SK-N-SH (cell line): ENCODE measurements around the gene TUBGCP3. TPM values are rescaled to one million over a fixed set of nuclear protein-coding genes. Genes with fewer than 3 reads are reported as not detected.

Source experiments
- CTCF ChIA-PET: fragments of 300-600, 350-600 bp; formaldehyde crosslinking; extraction: SDS; loops from one replicate; lab custom pipeline; 2021; lab: Yijun Ruan, JAX
- POLR2A ChIA-PET: fragments of 350-600 bp; sonication (Branson Sonifier 250); formaldehyde crosslinking; extraction: SDS; loops from one replicate; lab custom pipeline; 2020; ENCODE audit warnings: antibody characterized with exemption, inconsistent platforms; lab: Yijun Ruan, JAX
- DNase-seq: peaks from one replicate; pipeline ENCODE4 v3.0.0; 2012
- H2AFZ ChIP-seq: fragments of 200-600 bp; sonication (generic); 2 replicates; pipeline ENCODE4 v1.8.1; 2016; ENCODE audit warnings: antibody characterized with exemption, mild to moderate bottlenecking, low read depth
- H3F3A ChIP-seq: fragments of 200-600 bp; sonication (generic); replicated peaks from 2 replicates; pipeline ENCODE3; 2016; ENCODE audit warnings: antibody characterized with exemption, mild to moderate bottlenecking; ENCODE audit not compliant: insufficient read depth
- H3K27ac ChIP-seq, 2 experiments: fragments of 200-500 bp in 1 of 2; fragments of 200-600 bp in 1 of 2; sonication (Bioruptor generic) in 1 of 2; sonication (generic), shearing (Covaris generic) in 1 of 2; 2 replicates each; pipeline versions ENCODE4 v1.5.1 to v1.6.1; 2014 to 2016; ENCODE audit warnings: low read depth in 2 of 2, inconsistent platforms in 1 of 2, low read length in 1 of 2, mild to moderate bottlenecking in 1 of 2, mixed read lengths in 1 of 2
- H3K27me3 ChIP-seq: fragments of 200-600 bp; sonication (generic), shearing (Covaris generic); 2 replicates; pipeline ENCODE4 v1.6.1; 2016; ENCODE audit warnings: mixed run types; ENCODE audit not compliant: insufficient read depth
- H3K36me3 ChIP-seq, 2 experiments: fragments of 200-500 bp in 1 of 2; fragments of 200-600 bp in 1 of 2; sonication (Bioruptor generic) in 1 of 2; sonication (generic) in 1 of 2; replicated peaks in 1 of 2; 2 replicates each; pipeline versions ENCODE3 to v1.5.1; 2014 to 2016; ENCODE audit warnings: low read length in 1 of 2, mild to moderate bottlenecking in 1 of 2; ENCODE audit not compliant: insufficient read depth in 2 of 2, control insufficient read depth in 1 of 2
- H3K4me1 ChIP-seq, 2 experiments: fragments of 200-500 bp in 1 of 2; fragments of 200-600 bp in 1 of 2; sonication (Bioruptor generic) in 1 of 2; sonication (generic), shearing (Covaris generic) in 1 of 2; 2 replicates each; pipeline versions ENCODE4 v1.5.1 to v1.6.1; 2014 to 2016; ENCODE audit warnings: low read depth in 1 of 2, low read length in 1 of 2, mixed run types in 1 of 2; ENCODE audit not compliant: insufficient read depth in 2 of 2, control insufficient read depth in 1 of 2
- H3K4me2 ChIP-seq: fragments of 200-600 bp; sonication (generic), shearing (Covaris generic); 2 replicates; pipeline ENCODE4 v1.6.1; 2017; ENCODE audit warnings: mixed run types
- H3K4me3 ChIP-seq, 2 experiments: fragments of 200-500 bp in 1 of 2; fragments of 200-600 bp in 1 of 2; sonication (Bioruptor generic) in 1 of 2; sonication (generic), shearing (Covaris generic) in 1 of 2; 2 replicates each; pipeline versions ENCODE4 v1.5.1 to v1.8.1; 2014 to 2016; ENCODE audit warnings: low read depth in 2 of 2, inconsistent platforms in 1 of 2, low read length in 1 of 2, mild to moderate bottlenecking in 1 of 2, mixed read lengths in 1 of 2, moderate library complexity in 1 of 2
- H3K79me2 ChIP-seq: fragments of 200-600 bp; sonication (generic); 2 replicates; pipeline ENCODE4 v1.8.1; 2017; ENCODE audit warnings: mild to moderate bottlenecking; ENCODE audit not compliant: insufficient read depth
- H3K9ac ChIP-seq: fragments of 200-600 bp; sonication (generic); 2 replicates; pipeline ENCODE4 v1.6.1; 2017; ENCODE audit warnings: mixed run types
- H3K9me2 ChIP-seq: fragments of 200-600 bp; sonication (generic); 2 replicates; pipeline ENCODE4 v1.6.1; 2017; ENCODE audit warnings: mixed run types
- H3K9me3 ChIP-seq: fragments of 200-600 bp; sonication (generic); 2 replicates; pipeline ENCODE4 v1.6.1; 2017; ENCODE audit warnings: mixed run types, mild to moderate bottlenecking, moderate library complexity
- H4K20me1 ChIP-seq: fragments of 200-600 bp; sonication (generic); 2 replicates; pipeline ENCODE4 v1.6.1; 2017; ENCODE audit warnings: mild to moderate bottlenecking, mixed run types; ENCODE audit not compliant: insufficient read depth
- FOSL2 ChIP-seq: IDR thresholded peaks from 2 replicates; pipeline ENCODE4 v1.4.0; 2012; ENCODE audit warnings: low read depth, mild to moderate bottlenecking, moderate library complexity, borderline replicate concordance
- FOXJ3 ChIP-seq: sonication (generic); formaldehyde crosslinking; IDR thresholded peaks from 2 replicates; pipeline ENCODE4 v1.5.1; 2020; ENCODE audit warnings: mild to moderate bottlenecking, missing genetic modification reagents
- JUND ChIP-seq: IDR thresholded peaks from 2 replicates; pipeline ENCODE4 v1.4.0; 2012
- NFIC ChIP-seq: IDR thresholded peaks from 2 replicates; pipeline ENCODE4 v1.4.0; 2012; ENCODE audit warnings: borderline replicate concordance
- NRF1 ChIP-seq: IDR thresholded peaks from 2 replicates; pipeline ENCODE4 v1.6.1; 2012; ENCODE audit warnings: low read depth, mild to moderate bottlenecking, low read length
- RAD21 ChIP-seq: IDR thresholded peaks from 2 replicates; pipeline ENCODE4 v1.6.1; 2012; ENCODE audit warnings: mild to moderate bottlenecking, low read length
- SMC3 ChIP-seq: IDR thresholded peaks from 2 replicates; pipeline ENCODE4 v1.6.1; 2012; ENCODE audit warnings: low read depth, low read length, improper control_type of control experiment
- TAF1 ChIP-seq: IDR thresholded peaks from 2 replicates; pipeline ENCODE4 v1.6.1; 2012; ENCODE audit warnings: low read depth, mild to moderate bottlenecking, low read length, moderate library complexity, borderline replicate concordance
- WGBS: methylation state at CpG from one replicate; pipeline ENCODE4 v1.1.6; 2017; ENCODE audit warnings: low lambda C conversion rate; 5-methylcytosine and 5-hydroxymethylcytosine counted together
- polyA plus RNA-seq, 3 experiments: library from polyadenylated mRNA; depleted of rRNA; stranded (reverse); fragments of >200 nt; gene quantifications; 2 replicates each; pipeline ENCODE4 v1.2.3, GENCODE V29; 2012
- TF ChIP-seq, protein P1 (sequence below): IDR thresholded peaks from 2 replicates; pipeline ENCODE4; 2012
- TF ChIP-seq, protein P2 (sequence below): fragments of 150-350 bp; IDR thresholded peaks from 2 replicates; pipeline ENCODE4 v1.6.1; 2017; ENCODE audit warnings: antibody characterized with exemption, low read length, low read depth, borderline replicate concordance
- TF ChIP-seq, protein P3 (sequence below): IDR thresholded peaks from 2 replicates; pipeline ENCODE4 v1.4.0; 2012; ENCODE audit warnings: low read depth
- TF ChIP-seq, protein P4 (sequence below): IDR thresholded peaks from 2 replicates; pipeline ENCODE4 v1.4.0; 2012; ENCODE audit warnings: low read depth, borderline replicate concordance
- TF ChIP-seq, protein P5 (sequence below): IDR thresholded peaks from 2 replicates; pipeline ENCODE4 v1.6.1; 2012; ENCODE audit warnings: mild to moderate bottlenecking, low read depth, low read length, moderate library complexity

TUBGCP3 gene
- polyA plus RNA-seq, 1 of the 3 experiments (the other 2 are of a cell fraction), result 16.8 TPM

DNA sequence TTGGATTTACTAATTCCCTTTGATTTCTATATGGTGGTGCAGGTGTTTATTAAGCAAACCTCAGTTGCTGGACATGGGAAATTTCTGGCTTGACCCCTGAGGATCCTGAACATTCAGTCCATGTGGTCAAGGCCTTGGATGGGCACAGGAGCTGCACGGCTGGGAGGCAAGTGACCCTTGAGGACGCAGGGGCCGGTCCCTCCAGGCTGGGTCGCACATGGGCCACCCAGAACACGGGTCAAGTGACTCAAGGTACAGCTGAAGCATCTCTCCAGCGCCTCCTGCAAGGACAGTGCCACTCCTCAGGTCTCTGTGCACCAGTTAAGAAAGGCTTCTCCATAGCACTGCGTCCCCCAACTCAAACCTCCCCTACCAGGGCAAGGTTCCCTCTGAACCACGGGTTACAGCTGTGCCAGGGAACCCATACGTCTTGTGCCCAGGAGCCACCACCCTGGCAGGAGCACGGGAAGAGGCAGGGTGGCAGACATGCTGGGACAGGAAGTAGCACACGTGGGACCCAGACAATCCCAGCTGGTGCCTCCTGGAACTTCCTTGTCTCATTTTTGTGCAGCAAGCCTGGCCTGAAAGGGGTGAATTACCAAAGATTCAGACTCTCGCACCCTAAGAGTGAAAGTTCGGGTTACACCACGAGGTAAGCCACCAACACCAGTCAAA is 118.7 kb downstream of the TUBGCP3 start:
- no peak for DNase-seq
- no peaks in the 10 kb centered on the region for H3K4me1 ChIP-seq
- no peaks in the 10 kb centered on the region for H3K27me3 ChIP-seq
- WGBS, result 42% methylated on average over 4 of the region's 14 CpGs
- H3K4me2 ChIP-seq, result no peak overlapping the region
- no peak overlapping the region for H2AFZ ChIP-seq
- no peaks in the 10 kb centered on the region for H3K9me3 ChIP-seq
- H3K4me3 ChIP-seq, result no peak overlapping the region
- H4K20me1 ChIP-seq, result no peaks in the 10 kb centered on the region
- H3K9me2 ChIP-seq, result no peaks in the 10 kb centered on the region
- POLR2A ChIA-PET, result no interaction called here
- H3K79me2 ChIP-seq, result no peaks in the 10 kb centered on the region
- H3K27ac ChIP-seq, result no peak overlapping the region
- TF ChIP-seq SMC3 (no peak), NRF1 (no peak), JUND (no peak), NFIC (no peak), TAF1 (no peak)
- TF ChIP-seq, protein P1, sequence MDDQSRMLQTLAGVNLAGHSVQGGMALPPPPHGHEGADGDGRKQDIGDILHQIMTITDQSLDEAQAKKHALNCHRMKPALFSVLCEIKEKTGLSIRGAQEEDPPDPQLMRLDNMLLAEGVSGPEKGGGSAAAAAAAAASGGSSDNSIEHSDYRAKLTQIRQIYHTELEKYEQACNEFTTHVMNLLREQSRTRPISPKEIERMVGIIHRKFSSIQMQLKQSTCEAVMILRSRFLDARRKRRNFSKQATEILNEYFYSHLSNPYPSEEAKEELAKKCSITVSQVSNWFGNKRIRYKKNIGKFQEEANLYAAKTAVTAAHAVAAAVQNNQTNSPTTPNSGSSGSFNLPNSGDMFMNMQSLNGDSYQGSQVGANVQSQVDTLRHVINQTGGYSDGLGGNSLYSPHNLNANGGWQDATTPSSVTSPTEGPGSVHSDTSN, result no peak
- TF ChIP-seq, protein P2, sequence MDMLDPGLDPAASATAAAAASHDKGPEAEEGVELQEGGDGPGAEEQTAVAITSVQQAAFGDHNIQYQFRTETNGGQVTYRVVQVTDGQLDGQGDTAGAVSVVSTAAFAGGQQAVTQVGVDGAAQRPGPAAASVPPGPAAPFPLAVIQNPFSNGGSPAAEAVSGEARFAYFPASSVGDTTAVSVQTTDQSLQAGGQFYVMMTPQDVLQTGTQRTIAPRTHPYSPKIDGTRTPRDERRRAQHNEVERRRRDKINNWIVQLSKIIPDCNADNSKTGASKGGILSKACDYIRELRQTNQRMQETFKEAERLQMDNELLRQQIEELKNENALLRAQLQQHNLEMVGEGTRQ, result no peak
- TF ChIP-seq, protein P3, sequence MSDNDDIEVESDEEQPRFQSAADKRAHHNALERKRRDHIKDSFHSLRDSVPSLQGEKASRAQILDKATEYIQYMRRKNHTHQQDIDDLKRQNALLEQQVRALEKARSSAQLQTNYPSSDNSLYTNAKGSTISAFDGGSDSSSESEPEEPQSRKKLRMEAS, result no peak
- TF ChIP-seq, protein P4, sequence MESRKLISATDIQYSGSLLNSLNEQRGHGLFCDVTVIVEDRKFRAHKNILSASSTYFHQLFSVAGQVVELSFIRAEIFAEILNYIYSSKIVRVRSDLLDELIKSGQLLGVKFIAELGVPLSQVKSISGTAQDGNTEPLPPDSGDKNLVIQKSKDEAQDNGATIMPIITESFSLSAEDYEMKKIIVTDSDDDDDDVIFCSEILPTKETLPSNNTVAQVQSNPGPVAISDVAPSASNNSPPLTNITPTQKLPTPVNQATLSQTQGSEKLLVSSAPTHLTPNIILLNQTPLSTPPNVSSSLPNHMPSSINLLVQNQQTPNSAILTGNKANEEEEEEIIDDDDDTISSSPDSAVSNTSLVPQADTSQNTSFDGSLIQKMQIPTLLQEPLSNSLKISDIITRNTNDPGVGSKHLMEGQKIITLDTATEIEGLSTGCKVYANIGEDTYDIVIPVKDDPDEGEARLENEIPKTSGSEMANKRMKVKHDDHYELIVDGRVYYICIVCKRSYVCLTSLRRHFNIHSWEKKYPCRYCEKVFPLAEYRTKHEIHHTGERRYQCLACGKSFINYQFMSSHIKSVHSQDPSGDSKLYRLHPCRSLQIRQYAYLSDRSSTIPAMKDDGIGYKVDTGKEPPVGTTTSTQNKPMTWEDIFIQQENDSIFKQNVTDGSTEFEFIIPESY, result no peak
- TF ChIP-seq, all 33 proteins: peak for 0
- Histone ChIP-seq H3F3A (no peaks in the 10 kb centered on the region), H3K36me3 (no peaks in the 10 kb centered on the region), H3K9ac (no peak overlapping the region)
- CTCF ChIA-PET, result interaction anchor here (0.9 to 1.3 kb wide), 2 partner anchors 25 to 409 kb away, joined by 3 to 12 read pairs; no protein-coding TSS in a partner anchor

DNA sequence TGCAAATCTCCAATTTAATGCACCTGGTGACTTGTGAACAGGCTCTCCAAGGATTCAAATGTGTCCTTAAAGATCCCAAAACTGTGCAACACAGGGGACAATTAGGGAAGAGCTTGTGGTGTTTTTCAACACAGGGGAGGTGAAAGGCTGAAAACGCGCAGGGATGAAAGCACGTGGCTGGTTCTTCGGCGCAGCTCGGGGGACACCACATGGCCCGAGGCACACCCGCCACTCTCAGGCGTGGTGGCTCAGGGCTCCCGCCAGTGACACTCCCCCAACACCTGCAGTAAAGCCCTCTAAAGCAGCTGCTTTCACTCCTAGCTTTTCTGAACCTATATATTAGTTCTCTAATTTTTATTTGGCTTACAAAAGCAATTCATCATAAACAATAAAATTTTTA is 119.9 kb downstream of the TUBGCP3 start:
- Histone ChIP-seq H3K4me1 (no peaks in the 10 kb centered on the region), H3K36me3 (no peaks in the 10 kb centered on the region), H3K4me2 (no peak overlapping the region), H3K27ac (no peak overlapping the region), H3K27me3 (no peaks in the 10 kb centered on the region), H2AFZ (no peak overlapping the region), H3K9me3 (no peaks in the 10 kb centered on the region), H3K79me2 (no peaks in the 10 kb centered on the region), H3F3A (no peaks in the 10 kb centered on the region), H3K9me2 (no peaks in the 10 kb centered on the region), H3K9ac (no peak overlapping the region), H4K20me1 (no peaks in the 10 kb centered on the region), H3K4me3 (no peak overlapping the region)
- no peak for TF ChIP-seq FOXJ3 (CRISPR knock-in tag)
- TF ChIP-seq FOSL2, result no peak
- no peak for TF ChIP-seq RAD21
- TF ChIP-seq, protein P5, sequence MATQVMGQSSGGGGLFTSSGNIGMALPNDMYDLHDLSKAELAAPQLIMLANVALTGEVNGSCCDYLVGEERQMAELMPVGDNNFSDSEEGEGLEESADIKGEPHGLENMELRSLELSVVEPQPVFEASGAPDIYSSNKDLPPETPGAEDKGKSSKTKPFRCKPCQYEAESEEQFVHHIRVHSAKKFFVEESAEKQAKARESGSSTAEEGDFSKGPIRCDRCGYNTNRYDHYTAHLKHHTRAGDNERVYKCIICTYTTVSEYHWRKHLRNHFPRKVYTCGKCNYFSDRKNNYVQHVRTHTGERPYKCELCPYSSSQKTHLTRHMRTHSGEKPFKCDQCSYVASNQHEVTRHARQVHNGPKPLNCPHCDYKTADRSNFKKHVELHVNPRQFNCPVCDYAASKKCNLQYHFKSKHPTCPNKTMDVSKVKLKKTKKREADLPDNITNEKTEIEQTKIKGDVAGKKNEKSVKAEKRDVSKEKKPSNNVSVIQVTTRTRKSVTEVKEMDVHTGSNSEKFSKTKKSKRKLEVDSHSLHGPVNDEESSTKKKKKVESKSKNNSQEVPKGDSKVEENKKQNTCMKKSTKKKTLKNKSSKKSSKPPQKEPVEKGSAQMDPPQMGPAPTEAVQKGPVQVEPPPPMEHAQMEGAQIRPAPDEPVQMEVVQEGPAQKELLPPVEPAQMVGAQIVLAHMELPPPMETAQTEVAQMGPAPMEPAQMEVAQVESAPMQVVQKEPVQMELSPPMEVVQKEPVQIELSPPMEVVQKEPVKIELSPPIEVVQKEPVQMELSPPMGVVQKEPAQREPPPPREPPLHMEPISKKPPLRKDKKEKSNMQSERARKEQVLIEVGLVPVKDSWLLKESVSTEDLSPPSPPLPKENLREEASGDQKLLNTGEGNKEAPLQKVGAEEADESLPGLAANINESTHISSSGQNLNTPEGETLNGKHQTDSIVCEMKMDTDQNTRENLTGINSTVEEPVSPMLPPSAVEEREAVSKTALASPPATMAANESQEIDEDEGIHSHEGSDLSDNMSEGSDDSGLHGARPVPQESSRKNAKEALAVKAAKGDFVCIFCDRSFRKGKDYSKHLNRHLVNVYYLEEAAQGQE, result no peak
- no peak for DNase-seq
- CTCF ChIA-PET, result interaction anchor here (0.7 to 2.5 kb wide), 2 partner anchors 24 to 994 kb away, joined by 3 to 8 read pairs; no protein-coding TSS in a partner anchor
- 53% methylated on average over 4 of the region's 10 CpGs for WGBS
- POLR2A ChIA-PET, result no interaction called here
